ENCODE measurements around the gene ITPKB.
A peak's percentile ranks its signal among the peaks of the same experiment; 100 is the strongest.

Gene ITPKB

GRCh38 chr1:226607821-226608220, 131.3 kb downstream of the ITPKB start:
- H3K4me1 ChIP-seq (ENCODE audit: control insufficient read depth, insufficient read depth, low read length): peaks cover 16% of the 10 kb centered on the region
- H3K4me3 ChIP-seq (ENCODE audit: low read length in 2 of 2): no peak overlapping the region
- H3K9ac ChIP-seq (ENCODE audit: low read length in 2 of 2): no peak overlapping the region
- no peaks in the 10 kb centered on the region for H3K27me3 ChIP-seq (ENCODE audit: control insufficient read depth in 1 of 2, insufficient read depth in 2 of 2, low read length in 2 of 2)
- H3K9me3 ChIP-seq (ENCODE audit: control insufficient read depth in 2 of 2, low read length in 2 of 2): no peaks in the 10 kb centered on the region
- no peaks in the 10 kb centered on the region for H3K36me3 ChIP-seq (ENCODE audit: control insufficient read depth in 2 of 2, insufficient read depth in 2 of 2, low read length in 2 of 2)
- no peak overlapping the region for H3K27ac ChIP-seq (ENCODE audit: low read length)

GRCh38 chr1:226607268-226607660, 131.8 kb downstream of the ITPKB start:
- Histone ChIP-seq H3K4me3 (ENCODE audit: low read length in 2 of 2) (no peak overlapping the region), H3K4me1 (ENCODE audit: control insufficient read depth, insufficient read depth, low read length) (peaks cover 21% of the 10 kb centered on the region), H3K27me3 (ENCODE audit: control insufficient read depth in 1 of 2, insufficient read depth in 2 of 2, low read length in 2 of 2) (no peaks in the 10 kb centered on the region), H3K9ac (ENCODE audit: low read length in 2 of 2) (no peak overlapping the region), H3K27ac (ENCODE audit: low read length) (no peak overlapping the region), H3K9me3 (ENCODE audit: control insufficient read depth in 2 of 2, low read length in 2 of 2) (no peaks in the 10 kb centered on the region), H3K36me3 (ENCODE audit: control insufficient read depth in 2 of 2, insufficient read depth in 2 of 2, low read length in 2 of 2) (no peaks in the 10 kb centered on the region)

GRCh38 chr1:226606311-226607267, 132.5 kb downstream of the ITPKB start:
- Histone ChIP-seq H3K4me1 (ENCODE audit: control insufficient read depth, insufficient read depth, low read length) (peaks cover 21% of the 10 kb centered on the region), H3K9me3 (ENCODE audit: control insufficient read depth in 2 of 2, low read length in 2 of 2) (no peaks in the 10 kb centered on the region), H3K27me3 (ENCODE audit: control insufficient read depth in 1 of 2, insufficient read depth in 2 of 2, low read length in 2 of 2) (no peaks in the 10 kb centered on the region), H3K4me3 (ENCODE audit: low read length in 2 of 2) (no peak overlapping the region), H3K9ac (ENCODE audit: low read length in 2 of 2) (no peak overlapping the region), H3K27ac (ENCODE audit: low read length) (no peak overlapping the region), H3K36me3 (ENCODE audit: control insufficient read depth in 2 of 2, insufficient read depth in 2 of 2, low read length in 2 of 2) (no peaks in the 10 kb centered on the region)

DNA sequence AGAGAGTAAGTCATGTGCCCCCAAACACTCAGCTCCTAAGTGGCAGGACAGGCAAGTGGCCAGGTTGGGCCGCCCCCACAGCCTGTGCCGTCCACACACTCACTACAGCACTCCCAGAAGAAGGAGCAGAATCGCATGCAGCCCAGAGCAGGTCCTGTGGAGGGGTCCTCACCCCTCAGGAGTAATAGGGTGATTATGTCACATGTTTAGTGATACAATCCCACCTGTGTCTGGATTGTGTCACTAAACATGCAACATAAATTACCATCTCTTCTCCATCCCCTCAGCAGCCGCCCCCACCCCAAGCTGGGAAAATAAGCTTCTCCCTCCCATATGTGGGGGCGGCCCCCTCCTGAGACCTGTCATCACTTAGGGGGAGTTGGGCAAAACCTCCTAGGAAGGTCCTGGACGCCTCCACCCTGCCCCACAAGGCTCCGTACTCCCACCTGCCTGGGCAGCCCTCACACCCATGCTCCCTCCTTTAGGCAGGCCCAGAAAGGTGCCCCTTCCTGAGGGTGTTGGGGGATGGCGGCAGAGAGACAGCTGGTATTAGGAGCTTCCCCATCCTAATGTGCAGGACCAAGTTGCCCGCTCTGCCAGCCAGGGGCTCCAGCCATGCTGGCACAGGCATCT, 133.6 kb downstream of the ITPKB start:
- H3K27ac ChIP-seq (ENCODE audit: low read length): no peak overlapping the region
- no peak overlapping the region for H3K9ac ChIP-seq (ENCODE audit: low read length in 2 of 2)
- no peaks in the 10 kb centered on the region for H3K9me3 ChIP-seq (ENCODE audit: control insufficient read depth in 2 of 2, low read length in 2 of 2)
- peaks cover 18% of the 10 kb centered on the region for H3K4me1 ChIP-seq (ENCODE audit: control insufficient read depth, insufficient read depth, low read length)
- no peak overlapping the region for H3K4me3 ChIP-seq (ENCODE audit: low read length in 2 of 2)
- H3K27me3 ChIP-seq (ENCODE audit: control insufficient read depth in 1 of 2, insufficient read depth in 2 of 2, low read length in 2 of 2): no peaks in the 10 kb centered on the region
- H3K36me3 ChIP-seq (ENCODE audit: control insufficient read depth in 2 of 2, insufficient read depth in 2 of 2, low read length in 2 of 2): no peaks in the 10 kb centered on the region

GRCh38 chr1:226604560-226605317, 134.3 kb downstream of the ITPKB start:
- Histone ChIP-seq H3K9me3 (ENCODE audit: control insufficient read depth in 2 of 2, low read length in 2 of 2) (no peaks in the 10 kb centered on the region), H3K4me1 (ENCODE audit: control insufficient read depth, insufficient read depth, low read length) (peaks cover 18% of the 10 kb centered on the region), H3K36me3 (ENCODE audit: control insufficient read depth in 2 of 2, insufficient read depth in 2 of 2, low read length in 2 of 2) (no peaks in the 10 kb centered on the region), H3K27ac (ENCODE audit: low read length) (no peak overlapping the region), H3K27me3 (ENCODE audit: control insufficient read depth in 1 of 2, insufficient read depth in 2 of 2, low read length in 2 of 2) (no peaks in the 10 kb centered on the region), H3K4me3 (ENCODE audit: low read length in 2 of 2) (no peak overlapping the region), H3K9ac (ENCODE audit: low read length in 2 of 2) (no peak overlapping the region)

GRCh38 chr1:226603858-226604559, 135.1 kb downstream of the ITPKB start:
- Histone ChIP-seq H3K27me3 (ENCODE audit: control insufficient read depth in 1 of 2, insufficient read depth in 2 of 2, low read length in 2 of 2) (no peaks in the 10 kb centered on the region), H3K4me3 (ENCODE audit: low read length in 2 of 2) (no peak overlapping the region), H3K9me3 (ENCODE audit: control insufficient read depth in 2 of 2, low read length in 2 of 2) (no peaks in the 10 kb centered on the region), H3K36me3 (ENCODE audit: control insufficient read depth in 2 of 2, insufficient read depth in 2 of 2, low read length in 2 of 2) (no peaks in the 10 kb centered on the region), H3K9ac (ENCODE audit: low read length in 2 of 2) (no peak overlapping the region), H3K27ac (ENCODE audit: low read length) (no peak overlapping the region), H3K4me1 (ENCODE audit: control insufficient read depth, insufficient read depth, low read length) (peaks cover 18% of the 10 kb centered on the region)

GRCh38 chr1:226603022-226603857, 135.8 kb downstream of the ITPKB start:
- Histone ChIP-seq H3K27ac (ENCODE audit: low read length) (peak overlapping the region; percentile 49), H3K4me1 (ENCODE audit: control insufficient read depth, insufficient read depth, low read length) (peaks cover 18% of the 10 kb centered on the region), H3K9ac (ENCODE audit: low read length in 2 of 2) (no peak overlapping the region), H3K36me3 (ENCODE audit: control insufficient read depth in 2 of 2, insufficient read depth in 2 of 2, low read length in 2 of 2) (no peaks in the 10 kb centered on the region), H3K4me3 (ENCODE audit: low read length in 2 of 2) (peak overlapping the region in 1 of 2 donors; percentile 29), H3K9me3 (ENCODE audit: control insufficient read depth in 2 of 2, low read length in 2 of 2) (no peaks in the 10 kb centered on the region), H3K27me3 (ENCODE audit: control insufficient read depth in 1 of 2, insufficient read depth in 2 of 2, low read length in 2 of 2) (no peaks in the 10 kb centered on the region)

DNA sequence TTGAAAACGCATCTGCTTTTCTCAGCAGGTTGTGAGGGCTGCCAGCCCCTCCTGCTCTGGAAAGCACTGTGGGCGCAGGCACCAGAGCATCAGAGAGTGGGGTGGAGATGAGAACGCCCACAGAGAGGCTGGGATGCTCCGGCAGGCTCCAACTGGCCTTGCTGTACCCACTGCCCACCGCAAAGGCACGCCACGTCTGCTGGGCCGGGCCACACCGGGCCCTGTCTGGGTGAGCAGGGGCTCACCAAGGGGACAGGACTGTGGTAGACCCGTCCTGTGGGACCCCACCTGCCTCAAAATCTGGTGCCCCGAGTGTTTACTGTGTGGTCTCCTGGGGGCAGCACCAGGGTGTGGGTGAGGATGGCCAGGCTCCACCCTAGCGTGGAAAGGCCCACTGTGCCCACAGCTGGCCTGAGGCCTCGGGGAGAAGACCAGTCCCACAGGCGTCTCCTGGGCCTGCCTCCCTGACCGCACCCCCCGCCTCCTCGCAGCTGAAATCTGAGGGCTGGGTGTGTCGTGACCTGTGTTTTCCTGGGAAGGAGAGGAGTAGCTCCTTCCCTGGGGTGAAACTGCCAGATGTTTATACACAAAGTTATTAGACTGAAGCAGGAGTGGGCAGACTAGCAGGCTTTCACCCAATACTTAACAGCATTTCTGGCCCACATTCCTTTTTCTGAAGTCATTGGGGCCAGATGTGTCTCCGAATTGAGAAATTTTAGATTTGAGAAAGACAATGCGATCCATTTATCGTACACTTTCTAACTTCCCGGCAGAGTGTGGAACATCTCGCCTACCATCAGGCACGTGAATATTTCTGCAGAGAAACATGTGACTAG, 136.7 kb downstream of the ITPKB start:
- no peaks in the 10 kb centered on the region for H3K36me3 ChIP-seq (ENCODE audit: control insufficient read depth in 2 of 2, insufficient read depth in 2 of 2, low read length in 2 of 2)
- no peak overlapping the region for H3K4me3 ChIP-seq (ENCODE audit: low read length in 2 of 2)
- H3K27me3 ChIP-seq (ENCODE audit: control insufficient read depth in 1 of 2, insufficient read depth in 2 of 2, low read length in 2 of 2): no peaks in the 10 kb centered on the region
- H3K9me3 ChIP-seq (ENCODE audit: control insufficient read depth in 2 of 2, low read length in 2 of 2): no peaks in the 10 kb centered on the region
- peak overlapping the region; percentile 49 for H3K27ac ChIP-seq (ENCODE audit: low read length)
- H3K4me1 ChIP-seq (ENCODE audit: control insufficient read depth, insufficient read depth, low read length): peaks cover 18% of the 10 kb centered on the region
- H3K9ac ChIP-seq (ENCODE audit: low read length in 2 of 2): no peak overlapping the region

GRCh38 chr1:226601456-226601855, 137.6 kb downstream of the ITPKB start:
- Histone ChIP-seq H3K27me3 (ENCODE audit: control insufficient read depth in 1 of 2, insufficient read depth in 2 of 2, low read length in 2 of 2) (no peaks in the 10 kb centered on the region), H3K4me3 (ENCODE audit: low read length in 2 of 2) (no peak overlapping the region), H3K36me3 (ENCODE audit: control insufficient read depth in 2 of 2, insufficient read depth in 2 of 2, low read length in 2 of 2) (no peaks in the 10 kb centered on the region)

More at GRCh38 chr1:226601456-226601855, 137.6 kb downstream of the ITPKB start:
- H3K4me1 ChIP-seq (ENCODE audit: control insufficient read depth, insufficient read depth, low read length): peaks cover 15% of the 10 kb centered on the region
- no peaks in the 10 kb centered on the region for H3K9me3 ChIP-seq (ENCODE audit: control insufficient read depth in 2 of 2, low read length in 2 of 2)
- no peak overlapping the region for H3K27ac ChIP-seq (ENCODE audit: low read length)
- no peak overlapping the region for H3K9ac ChIP-seq (ENCODE audit: low read length in 2 of 2)
